ENCODE results near the gene CEBPZ.

The CEBPZ gene

GRCh38 chr2:37231241-37232130 is at the start of gene CEBPZ, which contains the start of gene NDUFAF7:
Gene CEBPZ (minus strand): TSS chr2:37231596. CDS start chr2:37231567, 29 bp downstream.
Gene NDUFAF7 (plus strand): TSS chr2:37231658. CDS start chr2:37231706, 48 bp downstream.
- ChIA-PET POLR2A (interaction anchor here (1.0 to 1.5 kb wide), 2 partner anchors 11 to 13 kb away, joined by 4 to 12 read pairs; no protein-coding TSS in a partner anchor), CTCF (interaction anchor here (1.1 to 2.2 kb wide), 4 partner anchors 8 to 78 kb away, joined by 3 to 6 read pairs (median 5); no protein-coding TSS in a partner anchor)
- TF ChIP-seq, protein P1, sequence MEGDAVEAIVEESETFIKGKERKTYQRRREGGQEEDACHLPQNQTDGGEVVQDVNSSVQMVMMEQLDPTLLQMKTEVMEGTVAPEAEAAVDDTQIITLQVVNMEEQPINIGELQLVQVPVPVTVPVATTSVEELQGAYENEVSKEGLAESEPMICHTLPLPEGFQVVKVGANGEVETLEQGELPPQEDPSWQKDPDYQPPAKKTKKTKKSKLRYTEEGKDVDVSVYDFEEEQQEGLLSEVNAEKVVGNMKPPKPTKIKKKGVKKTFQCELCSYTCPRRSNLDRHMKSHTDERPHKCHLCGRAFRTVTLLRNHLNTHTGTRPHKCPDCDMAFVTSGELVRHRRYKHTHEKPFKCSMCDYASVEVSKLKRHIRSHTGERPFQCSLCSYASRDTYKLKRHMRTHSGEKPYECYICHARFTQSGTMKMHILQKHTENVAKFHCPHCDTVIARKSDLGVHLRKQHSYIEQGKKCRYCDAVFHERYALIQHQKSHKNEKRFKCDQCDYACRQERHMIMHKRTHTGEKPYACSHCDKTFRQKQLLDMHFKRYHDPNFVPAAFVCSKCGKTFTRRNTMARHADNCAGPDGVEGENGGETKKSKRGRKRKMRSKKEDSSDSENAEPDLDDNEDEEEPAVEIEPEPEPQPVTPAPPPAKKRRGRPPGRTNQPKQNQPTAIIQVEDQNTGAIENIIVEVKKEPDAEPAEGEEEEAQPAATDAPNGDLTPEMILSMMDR (IDR thresholded peaks at IDR 0.05; ENCODE audit: control extremely low read depth, extremely low read depth, low read depth, missing control alignments): no peak
- peak; percentile 94 for DNase-seq (ENCODE audit: extremely low spot score)

GRCh38 chr2:37276291-37276690 is 44.9 kb upstream of the CEBPZ start:
- no peak for DNase-seq (ENCODE audit: extremely low spot score)
- ChIA-PET POLR2A (no interaction called here), CTCF (no interaction called here)
- TF ChIP-seq, protein P1 (IDR thresholded peaks at IDR 0.05; ENCODE audit: control extremely low read depth, extremely low read depth, low read depth, missing control alignments): no peak

- TF ChIP-seq, protein P1 (IDR thresholded peaks at IDR 0.05; ENCODE audit: control extremely low read depth, extremely low read depth, low read depth, missing control alignments): no peak
- ChIA-PET CTCF (interaction anchor here (0.7 to 1.7 kb wide), 3 partner anchors 9 to 12 kb away, joined by 3 to 5 read pairs (median 4); no protein-coding TSS in a partner anchor), POLR2A (no interaction called here)
- DNase-seq (ENCODE audit: extremely low spot score): no peak
These were observed 43.1 kb upstream of the CEBPZ start for GRCh38 chr2:37274359-37274965.

DNA sequence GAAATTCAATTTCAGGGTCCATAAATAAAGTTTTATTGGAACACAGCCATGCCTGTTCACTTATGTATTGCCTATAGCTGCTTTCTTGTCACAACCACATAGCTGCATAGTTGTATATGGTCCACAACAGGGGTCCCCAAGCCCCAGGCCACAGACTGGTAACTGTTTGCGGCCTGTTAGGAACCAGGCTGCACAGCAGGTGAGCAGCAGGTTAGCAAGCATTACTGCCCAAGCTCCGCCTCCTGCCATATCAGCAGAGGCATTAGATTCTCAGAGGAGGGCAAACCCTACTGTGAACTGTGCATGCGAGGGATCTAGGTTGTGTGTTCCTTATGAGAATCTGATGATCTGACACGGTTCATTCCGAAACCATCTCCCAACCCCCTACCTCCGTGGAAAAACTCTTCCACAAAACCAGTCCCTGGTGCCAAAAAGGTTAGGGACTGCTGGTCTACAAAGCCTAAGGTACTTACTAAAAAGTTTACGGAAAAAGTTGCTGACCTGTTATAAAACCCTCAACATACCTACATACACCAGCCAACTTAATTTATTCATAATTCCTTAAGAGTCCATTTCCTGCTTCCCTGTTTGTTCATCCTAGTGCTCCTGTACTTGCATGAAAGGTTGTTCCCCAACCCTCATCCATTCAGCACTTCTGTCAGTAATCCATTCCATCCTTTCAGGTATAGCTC is 40.1 kb upstream of the CEBPZ start:
- DNase-seq (ENCODE audit: extremely low spot score): no peak
- TF ChIP-seq, protein P1 (IDR thresholded peaks at IDR 0.05; ENCODE audit: control extremely low read depth, extremely low read depth, low read depth, missing control alignments): no peak
- ChIA-PET CTCF (interaction anchor here (0.9 to 1.5 kb wide), 2 partner anchors 11 to 21 kb away, joined by 3 to 4 read pairs; no protein-coding TSS in a partner anchor), POLR2A (no interaction called here)

- POLR2A ChIA-PET: no interaction called here
- no peak for DNase-seq (ENCODE audit: extremely low spot score)
- CTCF ChIA-PET: interaction anchor here (2.6 kb wide), 1 partner anchor 23 kb away, joined by 7 read pairs; no protein-coding TSS in a partner anchor
- TF ChIP-seq, protein P1 (IDR thresholded peaks at IDR 0.05; ENCODE audit: control extremely low read depth, extremely low read depth, low read depth, missing control alignments): no peak
These were observed 36.7 kb upstream of the CEBPZ start for GRCh38 chr2:37268111-37268510.

GRCh38 chr2:37267685-37268084 is 36.3 kb upstream of the CEBPZ start:
- TF ChIP-seq, protein P1 (IDR thresholded peaks at IDR 0.05; ENCODE audit: control extremely low read depth, extremely low read depth, low read depth, missing control alignments): no peak
- no peak for DNase-seq (ENCODE audit: extremely low spot score)
- ChIA-PET POLR2A (no interaction called here), CTCF (interaction anchor here (2.6 kb wide), 1 partner anchor 22 kb away, joined by 7 read pairs; no protein-coding TSS in a partner anchor)

All from GM10248 (cell line).